ENCODE measurements around the gene SLC13A1. TPM values are rescaled to one million over a fixed set of nuclear protein-coding genes. Genes with fewer than 3 reads are reported as not detected.

Gene SLC13A1
- total and polyA plus RNA-seq, 2 experiments from 2014 or later = not detected

GRCh38 chr7:123096976-123097375 lies 102.8 kb downstream of the SLC13A1 start:
- Mint-ChIP-seq H3K36me3 (ENCODE audit: low read depth) (no peaks in the 10 kb centered on the region; the same call in 2 of the 3 replicates), H3K27me3 (ENCODE audit: insufficient read depth, low read depth, poor library complexity) (no peaks in the 10 kb centered on the region), H3K4me1 (no peaks in the 10 kb centered on the region), H3K27ac (no peak overlapping the region), H3K4me3 (no peak overlapping the region), H3K9me3 (peaks cover 9% of the 10 kb centered on the region)
- no peaks in the 10 kb centered on the region for H3K9me2 ChIP-seq (ENCODE audit: insufficient read depth)
- no peaks in the 10 kb centered on the region for H3K27me3 ChIP-seq (ENCODE audit: insufficient read depth)
- no peaks in the 10 kb centered on the region for H3K79me2 ChIP-seq (replicated peaks; ENCODE audit: insufficient read depth)
- H3K4me1 ChIP-seq (ENCODE audit: insufficient read depth) = no peaks in the 10 kb centered on the region
- no peak overlapping the region for H3K4me2 ChIP-seq
- H3K36me3 ChIP-seq (ENCODE audit: insufficient read depth) = no peaks in the 10 kb centered on the region
- no peaks in the 10 kb centered on the region for H3F3A ChIP-seq (replicated peaks; ENCODE audit: low read depth)
- no peak for ATAC-seq
- H2AFZ ChIP-seq = no peak overlapping the region
- no peak overlapping the region for H3K4me3 ChIP-seq
- DNase-seq (ENCODE audit: low spot score) = no peak
- no peak overlapping the region for H3K27ac ChIP-seq (ENCODE audit: low read depth)
- TF ChIP-seq POLR2AphosphoS5 (IDR thresholded peaks at IDR 0.05; ENCODE audit: low read depth) = no peak
- TF ChIP-seq ZNF462 (CRISPR knock-in tag; IDR thresholded peaks at IDR 0.05) = no peak
- no peak for TF ChIP-seq ZNF114 (CRISPR knock-in tag; IDR thresholded peaks at IDR 0.05)
- TF ChIP-seq CREB1 (CRISPR knock-in tag; IDR thresholded peaks at IDR 0.05; ENCODE audit: low read depth) = no peak
- TF ChIP-seq REST (IDR thresholded peaks at IDR 0.05; ENCODE audit: unreplicated experiment) = no peak
- no peak for TF ChIP-seq EZH2phosphoT487 (IDR thresholded peaks at IDR 0.05; ENCODE audit: unreplicated experiment)
- TF ChIP-seq CTCF (conservative IDR thresholded peaks at IDR 0.05; ENCODE audit: low read depth in 2 of 2) = no peak
- no peak for TF ChIP-seq STAT1 (IDR thresholded peaks at IDR 0.05; ENCODE audit: unreplicated experiment)
- no peaks in the 10 kb centered on the region for H4K20me1 ChIP-seq (replicated peaks; ENCODE audit: insufficient read depth)

Data from GM23338 (cell line).